ENCODE data around the gene ANO10.
"Not testable (repeated sequence)": the region's sequence is repeated elsewhere in the genome, so short reads cannot be mapped to it uniquely, and the experiment has no call there.

Gene ANO10

GRCh38 chr3:43478118-43478785 is 143.6 kb downstream of the ANO10 start:
- Histone ChIP-seq H3K36me3 (no peaks in the 10 kb centered on the region), H3K9ac (no peak overlapping the region), H3K9me3 (replicated peaks in 1 of 11) (peaks cover 0 to 8% (median 0%) of the 10 kb centered on the region in 11 experiments; a peak in 1 of 22 replicates), H3K4me3 (no peak overlapping the region), H3K27me3 (no peaks in the 10 kb centered on the region), H4K20me1 (no peaks in the 10 kb centered on the region), H3K27ac (no peak overlapping the region), H3K4me2 (no peak overlapping the region), H3K4me1 (peaks cover 0 to 9% (median 6%) of the 10 kb centered on the region in 10 experiments; a peak in 9 of 20 replicates)
- no peak for TF ChIP-seq Cebpa-rat (IDR thresholded peaks at IDR 0.05)

GRCh38 chr3:43477600-43477999 is 144.2 kb downstream of the ANO10 start:
- Histone ChIP-seq H3K4me2 (no peak overlapping the region), H3K27ac (no peak overlapping the region), H4K20me1 (no peaks in the 10 kb centered on the region), H3K9ac (no peak overlapping the region), H3K9me3 (replicated peaks in 1 of 11) (peaks cover 0 to 6% (median 0%) of the 10 kb centered on the region in 11 experiments; a peak in 1 of 22 replicates), H3K36me3 (no peaks in the 10 kb centered on the region), H3K4me3 (no peak overlapping the region), H3K27me3 (no peaks in the 10 kb centered on the region), H3K4me1 (peaks cover 0 to 2% (median 0%) of the 10 kb centered on the region in 10 experiments; a peak in 4 of 20 replicates)
- TF ChIP-seq Cebpa-rat (IDR thresholded peaks at IDR 0.05), result no peak

GRCh38 chr3:43473737-43474136 is 148.1 kb downstream of the ANO10 start:
- Histone ChIP-seq H3K9ac (no peak overlapping the region), H3K27ac (no peak overlapping the region), H3K4me1 (peaks cover 0 to 4% (median under 1%) of the 10 kb centered on the region in 10 experiments; a peak in 6 of 20 replicates), H3K4me2 (no peak overlapping the region), H3K9me3 (replicated peaks in 1 of 11) (no peaks in the 10 kb centered on the region), H3K27me3 (no peaks in the 10 kb centered on the region), H3K36me3 (no peaks in the 10 kb centered on the region), H3K4me3 (no peak overlapping the region), H4K20me1 (no peaks in the 10 kb centered on the region)
- no peak for TF ChIP-seq Cebpa-rat (IDR thresholded peaks at IDR 0.05)

GRCh38 chr3:43473244-43473643 is 148.6 kb downstream of the ANO10 start:
- TF ChIP-seq Cebpa-rat (IDR thresholded peaks at IDR 0.05), result no peak
- H3K27me3 ChIP-seq, result no peaks in the 10 kb centered on the region
- no peak overlapping the region for H3K9ac ChIP-seq
- no peak overlapping the region for H3K4me3 ChIP-seq
- no peak overlapping the region for H3K4me2 ChIP-seq
- H3K27ac ChIP-seq, result no peak overlapping the region
- no peaks in the 10 kb centered on the region for H4K20me1 ChIP-seq
- H3K4me1 ChIP-seq, result peaks cover 0 to 9% (median 5%) of the 10 kb centered on the region in 10 experiments; a peak in 14 of 20 replicates
- no peaks in the 10 kb centered on the region for H3K9me3 ChIP-seq (replicated peaks in 1 of 11)
- no peaks in the 10 kb centered on the region for H3K36me3 ChIP-seq

- Histone ChIP-seq H3K36me3 (peaks cover 0 to 14% (median 7%) of the 10 kb centered on the region in 11 experiments; a peak in 11 of 22 replicates), H3K27ac (peak overlapping the region in 3 of 11 experiments; percentile 29 to 51 (median 50); a peak in 4 of 22 replicates), H4K20me1 (no peaks in the 10 kb centered on the region), H3K9me3 (replicated peaks in 1 of 11) (peaks cover 13 to 17% (median 14%) of the 10 kb centered on the region in 11 experiments), H3K4me3 (no peak overlapping the region), H3K4me1 (peaks cover 0 to 21% (median 11%) of the 10 kb centered on the region in 10 experiments; a peak in 14 of 20 replicates), H3K4me2 (peak overlapping the region in 8 of 11 experiments; percentile 35 to 70 (median 46); a peak in 15 of 22 replicates), H3K27me3 (no peaks in the 10 kb centered on the region), H3K9ac (no peak overlapping the region)
- TF ChIP-seq Cebpa-rat (IDR thresholded peaks at IDR 0.05), result peak in 3 of 11 experiments; percentile 43 to 69 (median 66); a peak in 3 of 22 replicates
Observed at GRCh38 chr3:43468133-43468532, 153.7 kb downstream of the ANO10 start.

GRCh38 chr3:43465109-43465508 is 156.7 kb downstream of the ANO10 start:
- Histone ChIP-seq H3K27ac (no peak overlapping the region), H3K4me3 (no peak overlapping the region), H3K36me3 (peaks cover 0 to 20% (median 13%) of the 10 kb centered on the region in 11 experiments; a peak in 13 of 22 replicates), H3K9me3 (replicated peaks in 1 of 11) (peaks cover 24 to 32% (median 30%) of the 10 kb centered on the region in 11 experiments), H3K27me3 (no peaks in the 10 kb centered on the region), H3K9ac (no peak overlapping the region), H3K4me2 (no peak overlapping the region), H4K20me1 (no peaks in the 10 kb centered on the region), H3K4me1 (peaks cover 0 to 21% (median 11%) of the 10 kb centered on the region in 10 experiments; a peak in 14 of 20 replicates)
- TF ChIP-seq Cebpa-rat (IDR thresholded peaks at IDR 0.05), result no peak

- not testable (repeated sequence) for H3K4me2 ChIP-seq, H3K4me3 ChIP-seq, H3K27ac ChIP-seq, H3K4me1 ChIP-seq, H4K20me1 ChIP-seq, H3K27me3 ChIP-seq, H3K9ac ChIP-seq
- peaks cover 24 to 32% (median 30%) of the 10 kb centered on the region in 11 experiments for H3K9me3 ChIP-seq (replicated peaks in 1 of 11)
- H3K36me3 ChIP-seq, result peaks cover 0 to 20% (median 13%) of the 10 kb centered on the region in 11 experiments; a peak in 13 of 22 replicates
Observed at GRCh38 chr3:43462566-43462965, 159.2 kb downstream of the ANO10 start.

- TF ChIP-seq Cebpa-rat (IDR thresholded peaks at IDR 0.05), result no peak
- H3K4me2 ChIP-seq, result no peak overlapping the region
- no peak overlapping the region for H3K9ac ChIP-seq
- H4K20me1 ChIP-seq, result no peaks in the 10 kb centered on the region
- peaks cover 0 to 20% (median 13%) of the 10 kb centered on the region in 11 experiments; a peak in 13 of 22 replicates for H3K36me3 ChIP-seq
- no peaks in the 10 kb centered on the region for H3K4me1 ChIP-seq
- no peaks in the 10 kb centered on the region for H3K27me3 ChIP-seq
- H3K27ac ChIP-seq, result no peak overlapping the region
- no peak overlapping the region for H3K4me3 ChIP-seq
- peaks cover 24 to 32% (median 30%) of the 10 kb centered on the region in 11 experiments for H3K9me3 ChIP-seq (replicated peaks in 1 of 11)
Observed at GRCh38 chr3:43461345-43461744, 160.5 kb downstream of the ANO10 start.

GRCh38 chr3:43457038-43457437 is 164.8 kb downstream of the ANO10 start:
- H3K9ac ChIP-seq; H3K9me3 ChIP-seq (replicated peaks in 1 of 11); H4K20me1 ChIP-seq; H3K27me3 ChIP-seq; H3K4me2 ChIP-seq; H3K4me3 ChIP-seq; H3K36me3 ChIP-seq; H3K4me1 ChIP-seq; H3K27ac ChIP-seq: not testable (repeated sequence)

GRCh38 chr3:43455233-43455632 is 166.6 kb downstream of the ANO10 start:
- Histone ChIP-seq H3K9ac (no peak overlapping the region), H3K4me1 (no peaks in the 10 kb centered on the region), H3K27me3 (no peaks in the 10 kb centered on the region), H3K36me3 (no peaks in the 10 kb centered on the region), H3K4me3 (no peak overlapping the region), H3K27ac (no peak overlapping the region), H3K9me3 (replicated peaks in 1 of 11) (no peaks in the 10 kb centered on the region), H4K20me1 (no peaks in the 10 kb centered on the region), H3K4me2 (no peak overlapping the region)
- TF ChIP-seq Cebpa-rat (IDR thresholded peaks at IDR 0.05), result no peak

Measured in BLaER1 treated with 17β-estradiol and CSF1 and Interleukin-3, amounts not matched to agents 10 nM and 100 nM (cell line).